ENCODE data around the gene PHLPP2.

GRCh38 chr16:71645450-71645849 lies 79.1 kb downstream of the PHLPP2 start:
- TF ChIP-seq CTCF (IDR thresholded peaks at IDR 0.05) (no peak), POLR2A (IDR thresholded peaks at IDR 0.05) (no peak), POLR2AphosphoS5 (IDR thresholded peaks at IDR 0.05) (no peak), EP300 (IDR thresholded peaks at IDR 0.05) (no peak)

All from gastroesophageal sphincter (tissue), 3 donors.